Endothelial cell of umbilical vein (primary cell): ENCODE measurements around the gene CNBD2.

Experiments
- CTCF ChIP-seq, 2 donors: IDR thresholded peaks; 1 replicate in 1 of 2; 2 replicates in 1 of 2; pipeline ENCODE4 v1.5.1; 2011; ENCODE audit warnings: low read length in 2 of 2, mild to moderate bottlenecking in 2 of 2, moderate library complexity in 2 of 2, control low read depth in 1 of 2, inconsistent platforms in 1 of 2, low read depth in 1 of 2; ENCODE audit not compliant: insufficient read depth in 1 of 2; ENCODE audit errors: extremely low read depth in 1 of 2
- EZH2 ChIP-seq: IDR thresholded peaks from 2 replicates; pipeline ENCODE4 v1.6.1; 2012; ENCODE audit warnings: borderline replicate concordance, low read depth, mild to moderate bottlenecking, moderate library complexity, low read length, inconsistent platforms; ENCODE audit not compliant: severe bottlenecking
- FOS ChIP-seq: IDR thresholded peaks from 2 replicates; pipeline ENCODE4 v1.6.1; 2011; ENCODE audit warnings: mild to moderate bottlenecking, low read length, moderate library complexity, borderline replicate concordance; ENCODE audit not compliant: insufficient read depth
- JUN ChIP-seq: IDR thresholded peaks from 2 replicates; pipeline ENCODE4 v1.6.1; 2011; ENCODE audit warnings: borderline replicate concordance, low read depth; ENCODE audit not compliant: insufficient read length, insufficient read depth
- POLR2AphosphoS5 ChIP-seq: IDR thresholded peaks from 2 replicates; pipeline ENCODE4 v1.6.1; 2012; ENCODE audit warnings: low read depth, mild to moderate bottlenecking, control low read depth, low read length, moderate library complexity; ENCODE audit not compliant: insufficient read depth

- TF ChIP-seq CTCF (IDR thresholded peaks at IDR 0.05; ENCODE audit: extremely low read depth in 1 of 2, insufficient read depth in 1 of 2, low read depth in 1 of 2, low read length in 2 of 2), result no peak
- TF ChIP-seq EZH2, result no peak
- TF ChIP-seq POLR2AphosphoS5, result no peak
- TF ChIP-seq JUN, result no peak
- TF ChIP-seq FOS, result no peak
Observed at GRCh38 chr20:36004045-36004444, 35.7 kb downstream of the CNBD2 start.
